ENCODE data around the gene FMN1. TPM values are rescaled to one million over a fixed set of nuclear protein-coding genes. Genes with fewer than 3 reads are reported as not detected.
A peak's percentile ranks its signal among the peaks of the same experiment; 100 is the strongest.

FMN1 gene
- total and polyA plus RNA-seq, 2 of the 8 experiments (the other 6 are each of a cell fraction or from before 2014, with no cell fraction given) = 0.27 to 3.7 TPM

- no peaks in the 10 kb centered on the region for H3K27me3 ChIP-seq (replicated peaks in 1 of 4; ENCODE audit: control insufficient read depth in 3 of 4, extremely low read depth in 1 of 4, insufficient read depth in 3 of 4, low read length in 3 of 4)
- H3K4ac ChIP-seq (replicated peaks; ENCODE audit: insufficient read length, low read depth, low read length) = no peak overlapping the region
- no peak overlapping the region for H4K8ac ChIP-seq (ENCODE audit: extremely low read depth, insufficient read depth, low read length)
- no peaks in the 10 kb centered on the region for H3K36me3 ChIP-seq (ENCODE audit: control insufficient read depth in 2 of 4, insufficient read depth in 4 of 4, low read length in 3 of 4)
- FAIRE-seq = no peak
- no peak overlapping the region for H3K56ac ChIP-seq (replicated peaks; ENCODE audit: insufficient read length, low read depth, low read length)
- no peak overlapping the region for H2AK5ac ChIP-seq (ENCODE audit: low read depth, low read length)
- H4K20me1 ChIP-seq (replicated peaks in 1 of 2; ENCODE audit: control insufficient read depth in 1 of 2, insufficient read depth in 2 of 2, low read length in 2 of 2) = no peaks in the 10 kb centered on the region
- no peak overlapping the region for H2BK12ac ChIP-seq (ENCODE audit: low read depth, low read length)
- no peak overlapping the region for H2BK15ac ChIP-seq (ENCODE audit: low read length)
- peak overlapping the region; percentile 1; the same call in 1 of the 2 replicates for H2BK5ac ChIP-seq (ENCODE audit: low read depth, low read length)
- no peak overlapping the region for H3K4me3 ChIP-seq (ENCODE audit: extremely low read depth in 1 of 4, insufficient read depth in 2 of 4, low read depth in 3 of 4, low read length in 4 of 4)
- DNase-seq (ENCODE audit: low read depth in 1 of 2, low spot score in 2 of 2) = no peak
- WGBS, 2 experiments (ENCODE audit: extremely low coverage in 1 of 2, insufficient coverage in 1 of 2, insufficient read length in 1 of 2, insufficient replicate concordance in 2 of 2, low coverage in 1 of 2, low lambda C conversion rate in 2 of 2, missing lambda C conversion rate in 1 of 2) = 90% methylated on average over 7 of the region's 7 CpGs; no CpG with 5 or more reads in 1 of the 2 experiments
- no peak overlapping the region for H3K9ac ChIP-seq (replicated peaks in 1 of 4; ENCODE audit: extremely low read depth in 1 of 4, low read depth in 3 of 4, low read length in 3 of 4)
- no peak overlapping the region for H3K4me2 ChIP-seq (ENCODE audit: insufficient read depth in 1 of 2, low read depth in 2 of 2, low read length in 2 of 2)
- H3K79me2 ChIP-seq (ENCODE audit: control insufficient read depth in 1 of 2, insufficient read depth in 2 of 2, low read length in 2 of 2) = no peaks in the 10 kb centered on the region
- no peak overlapping the region for H3K23ac ChIP-seq (ENCODE audit: insufficient read length)
- no peak overlapping the region for H3K27ac ChIP-seq (ENCODE audit: low read depth, low read length)
- no peak overlapping the region for H4K5ac ChIP-seq (ENCODE audit: insufficient read length, low read depth, low read length)
- no peaks in the 10 kb centered on the region; the same call in 1 of the 2 replicates for H3K23me2 ChIP-seq (ENCODE audit: low read depth, low read length)
- H3K9me3 ChIP-seq (ENCODE audit: insufficient read depth in 2 of 2, low read depth in 1 of 2, low read length in 1 of 2) = no peaks in the 10 kb centered on the region
- no peak overlapping the region for H2BK120ac ChIP-seq (replicated peaks; ENCODE audit: low read depth, low read length)
- no peak overlapping the region for H2AFZ ChIP-seq (ENCODE audit: low read length)
- no peak overlapping the region for H3K18ac ChIP-seq (ENCODE audit: extremely low read depth, low read length)
- peak overlapping the region; percentile 52; the same call in 1 of the 2 replicates for H2BK20ac ChIP-seq (ENCODE audit: low read length)
- no peak overlapping the region for H4K91ac ChIP-seq (replicated peaks; ENCODE audit: insufficient read length, low read length)
- no peaks in the 10 kb centered on the region for H3K79me1 ChIP-seq (ENCODE audit: low read depth, low read length)
- ChIA-PET CTCF (ENCODE audit: partially characterized antibody) (interaction anchor here (0.9 to 1.8 kb wide), 3 partner anchors 9 to 144 kb away, joined by 4 to 9 read pairs (median 5); no protein-coding TSS in a partner anchor), POLR2A (ENCODE audit: partially characterized antibody) (no interaction called here)
- no peak overlapping the region for H3K14ac ChIP-seq (ENCODE audit: insufficient read length)
- H3K4me1 ChIP-seq (replicated peaks in 1 of 4; ENCODE audit: control insufficient read depth in 3 of 4, insufficient read depth in 4 of 4, low read length in 3 of 4) = 0 out of 7 replicates have a peak, but pooled peaks cover 0 to 2% (median 0%) of the 10 kb centered on the region in 4 experiments
- TF ChIP-seq SP4 (IDR thresholded peaks at IDR 0.05; ENCODE audit: low read length) (no peak), RAD21 (IDR thresholded peaks at IDR 0.05 in 1 of 2, conservative IDR thresholded peaks at IDR 0.05 in 1 of 2; ENCODE audit: low read depth in 2 of 2, low read length in 2 of 2) (no peak), HDAC2 (IDR thresholded peaks at IDR 0.05; ENCODE audit: borderline replicate concordance in 1 of 2, low read depth in 2 of 2, low read length in 2 of 2) (no peak), E2F6 (IDR thresholded peaks at IDR 0.05) (no peak), CBX5 (IDR thresholded peaks at IDR 0.05; ENCODE audit: low read depth, low read length) (no peak), EZH2 (IDR thresholded peaks at IDR 0.05; ENCODE audit: low read depth, low read length, severe bottlenecking) (no peak), POLR2A (IDR thresholded peaks at IDR 0.05; ENCODE audit: control extremely low read depth in 1 of 2, low read depth in 2 of 2, low read length in 2 of 2) (no peak), SUZ12 (IDR thresholded peaks at IDR 0.05; ENCODE audit: low read length) (no peak), CEBPB (IDR thresholded peaks at IDR 0.05; ENCODE audit: low read depth, low read length) (no peak), BCL11A (IDR thresholded peaks at IDR 0.05; ENCODE audit: low read depth in 2 of 2, low read length in 2 of 2) (no peak), POU5F1 (IDR thresholded peaks at IDR 0.05; ENCODE audit: low read depth, low read length) (no peak)
Observed at GRCh38 chr15:33146051-33146450, 48.5 kb downstream of the FMN1 start.
